Measurements from ENCODE around the gene UNC13C. TPM values are rescaled to one million over a fixed set of nuclear protein-coding genes. Genes with fewer than 3 reads are reported as not detected.

The UNC13C gene
- polyA plus RNA-seq, 1 of the 3 experiments (the other 2 are of a cell fraction) = not detected

- no peaks in the 10 kb centered on the region for H4K20me1 ChIP-seq (ENCODE audit: insufficient read depth)
- H3K9me3 ChIP-seq = no peaks in the 10 kb centered on the region
- H3K36me3 ChIP-seq (replicated peaks in 1 of 2; ENCODE audit: control insufficient read depth in 1 of 2, insufficient read depth in 2 of 2, low read length in 1 of 2) = no peaks in the 10 kb centered on the region
- no peak overlapping the region for H2AFZ ChIP-seq (ENCODE audit: low read depth)
- no peaks in the 10 kb centered on the region for H3F3A ChIP-seq (replicated peaks; ENCODE audit: insufficient read depth)
- DNase-seq = no peak
- no peak overlapping the region for H3K27ac ChIP-seq (ENCODE audit: low read depth in 2 of 2, low read length in 1 of 2)
- no peaks in the 10 kb centered on the region for H3K27me3 ChIP-seq (ENCODE audit: insufficient read depth)
- H3K4me1 ChIP-seq (ENCODE audit: control insufficient read depth in 1 of 2, insufficient read depth in 2 of 2, low read depth in 1 of 2, low read length in 1 of 2) = no peaks in the 10 kb centered on the region
- H3K4me2 ChIP-seq = no peak overlapping the region
- 0% methylated on average over 2 of the region's 2 CpGs for WGBS (ENCODE audit: low lambda C conversion rate)
- no peak for TF ChIP-seq IRF3 (IDR thresholded peaks at IDR 0.05; ENCODE audit: low read depth, low read length)
- no peak for TF ChIP-seq PBX3 (IDR thresholded peaks at IDR 0.05)
- TF ChIP-seq GABPA (IDR thresholded peaks at IDR 0.05; ENCODE audit: low read depth) = no peak
- no peak for TF ChIP-seq EP300 (IDR thresholded peaks at IDR 0.05; ENCODE audit: borderline replicate concordance in 1 of 2, low read depth in 1 of 2, low read length in 1 of 2)
- TF ChIP-seq JUND (IDR thresholded peaks at IDR 0.05) = no peak
- no peak for TF ChIP-seq ZBTB33 (IDR thresholded peaks at IDR 0.05; ENCODE audit: borderline replicate concordance, low read depth)
- TF ChIP-seq NFIC (IDR thresholded peaks at IDR 0.05; ENCODE audit: borderline replicate concordance) = no peak
- no peak for TF ChIP-seq YY1 (IDR thresholded peaks at IDR 0.05; ENCODE audit: low read depth)
- no peak for TF ChIP-seq CHD2 (IDR thresholded peaks at IDR 0.05; ENCODE audit: low read length, partially characterized antibody)
- no peak for TF ChIP-seq ELF1 (IDR thresholded peaks at IDR 0.05)
- TF ChIP-seq RCOR1 (IDR thresholded peaks at IDR 0.05; ENCODE audit: low read length) = no peak
- no peak for TF ChIP-seq RFX5 (IDR thresholded peaks at IDR 0.05; ENCODE audit: low read length)
- ChIA-PET POLR2A (no interaction called here), CTCF (no interaction called here)
- H3K79me2 ChIP-seq (ENCODE audit: insufficient read depth) = no peaks in the 10 kb centered on the region
- no peak overlapping the region for H3K9ac ChIP-seq
- H3K4me3 ChIP-seq (ENCODE audit: low read depth in 2 of 2, low read length in 1 of 2) = no peak overlapping the region
- H3K9me2 ChIP-seq = no peaks in the 10 kb centered on the region
Measured at GRCh38 chr15:54567408-54568035, 589.3 kb downstream of the UNC13C start.

GRCh38 chr15:54568381-54568780, 590.1 kb downstream of the UNC13C start:
- no peak for DNase-seq
- ChIA-PET CTCF (no interaction called here), POLR2A (no interaction called here)
- no peaks in the 10 kb centered on the region for H3K4me1 ChIP-seq (ENCODE audit: control insufficient read depth in 1 of 2, insufficient read depth in 2 of 2, low read depth in 1 of 2, low read length in 1 of 2)
- no peaks in the 10 kb centered on the region for H3K9me2 ChIP-seq
- H3K9ac ChIP-seq = no peak overlapping the region
- H3K27me3 ChIP-seq (ENCODE audit: insufficient read depth) = no peaks in the 10 kb centered on the region
- no peak overlapping the region for H3K4me3 ChIP-seq (ENCODE audit: low read depth in 2 of 2, low read length in 1 of 2)
- no peaks in the 10 kb centered on the region for H3K36me3 ChIP-seq (replicated peaks in 1 of 2; ENCODE audit: control insufficient read depth in 1 of 2, insufficient read depth in 2 of 2, low read length in 1 of 2)
- H3K79me2 ChIP-seq (ENCODE audit: insufficient read depth) = no peaks in the 10 kb centered on the region
- H4K20me1 ChIP-seq (ENCODE audit: insufficient read depth) = no peaks in the 10 kb centered on the region
- H3F3A ChIP-seq (replicated peaks; ENCODE audit: insufficient read depth) = no peaks in the 10 kb centered on the region
- no peak overlapping the region for H3K27ac ChIP-seq (ENCODE audit: low read depth in 2 of 2, low read length in 1 of 2)
- H3K4me2 ChIP-seq = no peak overlapping the region
- WGBS (ENCODE audit: low lambda C conversion rate) = 2% methylated on average over 1 of the region's 1 CpG
- H3K9me3 ChIP-seq = no peaks in the 10 kb centered on the region
- no peak overlapping the region for H2AFZ ChIP-seq (ENCODE audit: low read depth)
- no peak for TF ChIP-seq IRF3 (IDR thresholded peaks at IDR 0.05; ENCODE audit: low read depth, low read length)
- no peak for TF ChIP-seq CTCF (IDR thresholded peaks at IDR 0.05)
- no peak for TF ChIP-seq USF2 (IDR thresholded peaks at IDR 0.05; ENCODE audit: borderline replicate concordance, low read depth, low read length)
- TF ChIP-seq TEAD4 (IDR thresholded peaks at IDR 0.05; ENCODE audit: borderline replicate concordance, insufficient read depth) = no peak
